IPS DF 6.9 (cell line): ENCODE data around the gene NOL4L.

Experiments
- DNase-seq: peaks from one replicate; pipeline ENCODE4 v3.0.0-alpha.2; 2013; ENCODE audit warnings: low read depth, low spot score
- H3K27ac ChIP-seq: one replicate; pipeline ENCODE4 v1.5.1; 2013; ENCODE audit warnings: low read length, control low read depth
- H3K27me3 ChIP-seq: 2 replicates; pipeline ENCODE4 v1.6.1; 2013; ENCODE audit warnings: mild to moderate bottlenecking, low read length; ENCODE audit not compliant: control insufficient read depth, insufficient read depth
- H3K36me3 ChIP-seq: 2 replicates; pipeline ENCODE4 v1.6.1; 2013; ENCODE audit warnings: low read length; ENCODE audit not compliant: control insufficient read depth, insufficient read depth
- H3K4me1 ChIP-seq: 2 replicates; pipeline ENCODE4 v1.6.1; 2013; ENCODE audit warnings: low read length; ENCODE audit not compliant: control insufficient read depth, insufficient read depth
- H3K4me3 ChIP-seq: 2 replicates; pipeline ENCODE4 v1.5.1; 2013; ENCODE audit warnings: mild to moderate bottlenecking, low read length
- H3K9me3 ChIP-seq: 2 replicates; pipeline ENCODE4 v1.6.1; 2013; ENCODE audit warnings: low read length, inconsistent platforms; ENCODE audit not compliant: control insufficient read depth, insufficient read depth
- WGBS: extraction: QIAGEN DNeasy Blood & Tissue Kit; methylation state at CpG from one replicate; pipeline ENCODE4 v1.1.7; 2013; ENCODE audit warnings: mixed read lengths, missing lambda C conversion rate; ENCODE audit not compliant: insufficient read length, insufficient coverage; 5-methylcytosine and 5-hydroxymethylcytosine counted together

The NOL4L gene

DNA sequence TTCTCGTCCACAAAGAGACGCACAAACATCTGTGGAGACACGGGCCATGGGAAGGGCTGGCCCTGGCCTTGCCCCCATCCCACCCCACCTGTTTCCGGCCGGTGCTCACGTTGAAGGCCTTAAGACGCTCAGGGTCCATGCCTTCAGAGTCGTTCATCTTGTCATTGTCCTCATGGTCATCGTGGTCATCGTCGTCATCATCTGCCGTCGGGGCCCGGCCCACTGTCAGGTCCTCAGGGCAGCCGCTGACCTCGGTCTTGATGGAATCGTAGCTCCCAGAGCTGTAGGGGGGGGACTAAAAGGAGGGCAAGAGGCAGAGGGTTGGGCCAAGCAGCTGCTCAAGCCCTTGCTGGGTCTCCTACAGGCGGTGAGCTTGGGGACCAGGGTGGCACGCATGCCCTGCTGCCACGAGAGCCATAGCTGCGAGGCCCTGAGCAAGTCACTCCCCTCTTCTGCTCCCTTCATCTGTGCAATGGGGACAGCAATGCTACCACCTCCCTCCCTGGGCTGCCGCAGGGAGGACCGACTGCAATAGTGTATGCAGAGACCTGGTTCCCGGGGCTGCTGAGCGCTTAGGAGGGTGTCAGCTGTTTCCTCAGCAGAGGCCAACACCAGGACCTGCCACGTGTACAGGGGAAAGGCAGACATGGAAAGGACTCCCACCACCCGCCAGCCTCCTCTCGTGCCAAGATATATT lies 131.5 kb downstream of the NOL4L start:
- Histone ChIP-seq H3K27ac (no peak overlapping the region), H3K9me3 (no peaks in the 10 kb centered on the region), H3K27me3 (no peaks in the 10 kb centered on the region), H3K4me3 (no peak overlapping the region), H3K36me3 (peaks cover 16% of the 10 kb centered on the region; the same call in 1 of the 2 replicates), H3K4me1 (peaks cover 8% of the 10 kb centered on the region)
- no peak for DNase-seq
- whole genome bisulfite sequencing, result no CpG with 5 or more reads among the region's 28 CpGs

DNA sequence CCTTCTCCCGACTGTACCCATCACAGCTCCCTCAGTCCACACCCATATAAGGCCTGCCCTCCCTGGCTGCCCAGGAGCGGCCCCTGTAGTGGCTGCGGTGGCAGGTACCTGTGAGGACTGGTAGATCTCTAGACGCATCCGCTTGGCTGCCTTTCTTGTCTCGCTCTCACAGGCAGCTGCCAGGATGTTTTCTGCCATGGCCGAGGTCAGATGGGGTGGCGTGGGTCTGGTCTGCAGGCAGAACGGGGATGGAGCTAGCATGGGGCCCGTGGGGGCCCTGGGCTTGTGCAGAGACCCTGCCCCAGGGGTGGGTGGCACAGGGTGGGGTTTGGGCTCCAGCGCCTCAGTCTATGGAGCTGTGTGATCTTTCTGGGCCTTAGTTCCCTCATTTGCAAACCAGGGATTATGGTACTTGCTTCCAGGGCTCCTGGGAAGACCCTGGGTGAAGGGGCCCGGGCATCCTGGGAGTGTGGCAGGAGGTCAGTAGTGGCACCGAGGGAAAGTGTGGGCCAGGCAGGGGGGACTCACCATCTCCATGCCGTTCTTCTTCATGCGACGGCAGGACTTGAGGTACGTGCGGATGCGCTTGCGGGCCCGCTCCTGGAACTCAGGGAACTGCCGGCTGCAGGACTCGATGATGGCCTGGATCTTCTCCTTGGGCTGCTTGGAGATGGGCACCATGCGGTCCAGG lies 132.2 kb downstream of the NOL4L start:
- H3K36me3 ChIP-seq, result peaks cover 16% of the 10 kb centered on the region; the same call in 1 of the 2 replicates
- H3K4me3 ChIP-seq, result no peak overlapping the region
- peaks cover 2% of the 10 kb centered on the region; the same call in 1 of the 2 replicates for H3K4me1 ChIP-seq
- DNase-seq, result no peak
- WGBS, result no CpG with 5 or more reads among the region's 24 CpGs
- H3K27ac ChIP-seq, result no peak overlapping the region
- H3K9me3 ChIP-seq, result no peaks in the 10 kb centered on the region
- H3K27me3 ChIP-seq, result no peaks in the 10 kb centered on the region

DNA sequence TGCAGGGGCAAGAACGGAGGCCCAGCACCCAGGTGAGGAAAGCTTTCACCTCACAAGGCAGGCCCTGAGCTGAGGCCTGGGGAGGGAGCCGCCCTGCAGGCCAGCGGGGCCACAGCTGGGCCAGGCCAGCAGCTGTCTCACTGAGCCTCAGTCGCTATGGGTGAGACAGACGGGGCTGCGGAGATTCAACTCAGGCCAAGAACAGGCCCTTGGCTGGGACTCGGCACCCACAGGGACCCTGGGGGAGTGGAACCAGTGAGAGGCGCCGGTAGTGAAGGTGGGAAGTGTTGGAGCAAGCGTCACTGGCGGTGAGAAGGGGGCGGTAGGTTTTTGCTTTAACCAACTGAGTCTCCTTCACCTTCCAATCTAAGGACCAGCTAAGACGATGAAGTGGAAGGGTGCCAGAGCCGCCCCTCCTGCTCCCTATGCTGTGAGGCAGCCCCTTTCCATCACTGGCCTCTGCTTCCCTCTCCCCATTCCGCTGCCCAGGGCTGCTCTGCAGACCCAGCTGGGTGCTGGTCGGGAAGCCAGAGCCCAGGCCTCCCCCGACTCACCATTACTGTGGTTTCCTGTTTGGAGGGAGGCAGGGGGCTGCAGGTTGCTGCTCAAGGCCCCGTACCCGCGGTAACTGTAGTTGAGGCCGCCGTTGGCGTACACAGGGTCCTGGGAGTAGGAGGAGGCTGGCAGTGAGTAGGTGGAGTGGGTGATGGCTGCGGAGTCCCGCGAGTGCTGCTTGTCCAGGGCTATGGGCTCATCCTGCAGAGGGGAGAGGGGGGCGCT lies 133.3 kb downstream of the NOL4L start:
- no peaks in the 10 kb centered on the region for H3K27me3 ChIP-seq
- H3K27ac ChIP-seq, result no peak overlapping the region
- no peak overlapping the region for H3K4me3 ChIP-seq
- no peaks in the 10 kb centered on the region for H3K9me3 ChIP-seq
- WGBS, result no CpG with 5 or more reads among the region's 27 CpGs
- H3K4me1 ChIP-seq, result no peaks in the 10 kb centered on the region; the same call in 1 of the 2 replicates
- H3K36me3 ChIP-seq, result peaks cover 22% of the 10 kb centered on the region
- DNase-seq, result no peak

DNA sequence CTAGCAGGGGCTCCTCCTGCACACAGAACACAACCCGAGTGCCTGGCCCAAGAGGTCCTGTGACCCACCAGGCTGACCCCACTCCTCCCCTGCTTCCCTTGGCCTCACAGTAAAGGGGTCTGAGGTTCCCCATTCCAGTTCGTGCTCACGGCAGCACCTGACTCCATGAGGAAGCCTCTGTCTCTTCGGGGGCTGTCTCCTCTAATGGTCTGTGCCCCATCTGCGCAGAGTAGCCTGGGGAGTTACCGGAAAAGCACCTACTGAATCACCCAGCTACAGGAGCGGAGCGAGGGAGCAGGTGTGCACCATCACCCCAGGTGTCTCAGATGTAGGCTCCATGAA lies 133.8 kb downstream of the NOL4L start:
- DNase-seq, result no peak
- Histone ChIP-seq H3K36me3 (peaks cover 27% of the 10 kb centered on the region), H3K4me1 (no peaks in the 10 kb centered on the region; the same call in 1 of the 2 replicates), H3K27ac (no peak overlapping the region), H3K27me3 (no peaks in the 10 kb centered on the region), H3K9me3 (no peaks in the 10 kb centered on the region), H3K4me3 (no peak overlapping the region)
- no CpG with 5 or more reads among the region's 8 CpGs for WGBS

DNA sequence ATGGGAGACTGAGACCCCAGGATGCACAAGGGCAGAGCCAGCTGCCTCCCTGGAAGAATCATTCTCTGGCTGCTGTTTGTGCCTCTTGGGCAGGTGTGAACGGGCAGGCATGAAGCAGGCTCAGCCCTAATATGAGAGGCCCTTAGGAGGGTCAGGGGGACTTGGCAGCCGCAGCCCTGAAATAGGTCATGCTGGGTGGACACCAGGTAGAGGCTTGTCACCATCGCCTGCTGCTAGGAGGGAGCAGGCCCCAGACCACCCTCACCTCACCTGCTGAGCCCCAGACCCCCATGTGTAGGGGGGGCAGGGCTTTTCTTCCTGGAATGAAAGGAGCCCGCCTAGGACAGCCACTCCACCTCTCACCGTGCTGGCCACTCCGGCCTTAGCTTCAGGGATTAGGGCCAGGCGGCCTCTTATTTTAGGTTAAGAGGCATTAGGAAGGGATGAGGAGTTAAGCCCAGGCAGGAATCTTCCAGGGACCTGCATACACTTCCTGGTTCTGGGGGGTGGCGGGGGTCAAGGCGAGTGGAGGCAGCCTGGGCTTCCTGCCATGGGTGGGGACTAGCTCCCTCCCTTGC lies 134.6 kb downstream of the NOL4L start:
- no peak for DNase-seq
- H3K4me3 ChIP-seq, result no peak overlapping the region
- H3K4me1 ChIP-seq, result no peaks in the 10 kb centered on the region; the same call in none of the 2 replicates
- peaks cover 28% of the 10 kb centered on the region for H3K36me3 ChIP-seq
- H3K27ac ChIP-seq, result no peak overlapping the region
- no peaks in the 10 kb centered on the region for H3K9me3 ChIP-seq
- H3K27me3 ChIP-seq, result no peaks in the 10 kb centered on the region
- no CpG with 5 or more reads among the region's 9 CpGs for WGBS

DNA sequence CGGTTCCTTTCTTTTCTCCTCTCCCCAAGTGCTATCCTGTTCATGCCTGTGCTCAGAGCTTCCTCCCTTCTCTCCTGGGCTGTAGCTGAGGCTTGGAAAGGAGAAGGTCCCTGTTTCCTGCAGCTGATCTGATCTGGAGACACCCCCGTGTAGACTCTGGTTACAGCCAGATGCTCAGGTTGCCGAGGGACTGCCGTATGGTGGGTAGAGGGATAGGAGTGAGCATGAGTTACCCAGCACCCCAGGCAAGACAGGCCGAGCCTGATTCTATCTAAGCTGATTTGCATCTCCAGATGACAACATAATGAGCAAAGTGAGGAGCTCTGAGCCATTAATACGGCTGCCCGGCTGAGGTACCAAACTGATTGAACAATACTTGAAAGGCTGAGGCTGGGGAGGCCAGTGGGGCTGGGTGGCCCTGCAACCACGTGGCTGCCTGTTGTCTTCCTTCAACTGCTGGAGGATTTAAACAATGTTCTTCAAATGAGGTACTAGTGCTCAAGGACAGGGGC lies 135.2 kb downstream of the NOL4L start:
- H3K4me3 ChIP-seq, result no peak overlapping the region
- H3K4me1 ChIP-seq, result no peaks in the 10 kb centered on the region; the same call in none of the 2 replicates
- WGBS, result no CpG with 5 or more reads among the region's 8 CpGs
- DNase-seq, result no peak
- no peaks in the 10 kb centered on the region for H3K27me3 ChIP-seq
- H3K9me3 ChIP-seq, result no peaks in the 10 kb centered on the region
- H3K36me3 ChIP-seq, result peaks cover 30% of the 10 kb centered on the region
- H3K27ac ChIP-seq, result no peak overlapping the region

DNA sequence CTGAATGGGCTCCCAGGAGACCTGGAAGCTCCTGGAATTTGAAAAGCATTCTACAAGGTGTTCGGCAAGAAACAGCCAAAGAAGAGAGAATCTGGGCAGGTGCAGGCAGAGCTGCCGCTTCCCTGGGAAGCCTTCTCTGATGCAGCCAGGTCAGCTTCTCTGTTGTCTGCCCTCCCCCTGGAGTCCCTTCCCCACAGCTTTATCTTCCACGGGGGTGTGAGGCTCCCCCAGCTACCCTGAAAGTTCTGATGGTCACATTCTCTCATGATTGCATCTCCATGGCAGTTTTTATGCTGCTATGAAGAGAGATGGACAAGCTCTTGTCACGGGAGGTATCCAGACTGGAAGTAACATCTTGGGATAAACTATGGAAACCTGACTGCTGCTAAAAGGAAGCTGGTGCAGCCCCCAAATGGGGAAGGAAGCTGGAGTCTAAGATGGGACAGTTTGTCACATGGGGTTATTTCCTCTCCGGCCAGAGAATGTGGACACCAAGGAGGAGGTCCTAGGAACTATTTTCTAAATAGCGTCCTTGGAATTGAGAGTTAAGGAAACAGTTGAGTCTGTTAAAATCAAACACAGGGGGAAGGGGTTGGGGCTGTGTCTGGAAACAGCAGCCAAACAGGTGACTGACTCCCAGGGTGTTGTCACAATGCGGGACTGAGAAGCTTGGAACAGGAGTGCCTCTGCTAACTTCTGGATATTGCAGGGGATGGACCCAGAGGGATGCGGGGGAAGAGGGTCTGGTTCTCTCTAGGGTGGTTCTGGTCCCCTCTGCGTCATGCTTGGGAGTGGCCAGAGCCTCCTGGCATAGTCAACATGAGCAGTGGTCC lies 135.9 kb downstream of the NOL4L start:
- Histone ChIP-seq H3K27me3 (no peaks in the 10 kb centered on the region), H3K36me3 (peaks cover 30% of the 10 kb centered on the region), H3K4me1 (no peaks in the 10 kb centered on the region; the same call in none of the 2 replicates), H3K4me3 (no peak overlapping the region), H3K27ac (no peak overlapping the region), H3K9me3 (no peaks in the 10 kb centered on the region)
- WGBS, result no CpG with 5 or more reads among the region's 9 CpGs
- DNase-seq, result no peak

DNA sequence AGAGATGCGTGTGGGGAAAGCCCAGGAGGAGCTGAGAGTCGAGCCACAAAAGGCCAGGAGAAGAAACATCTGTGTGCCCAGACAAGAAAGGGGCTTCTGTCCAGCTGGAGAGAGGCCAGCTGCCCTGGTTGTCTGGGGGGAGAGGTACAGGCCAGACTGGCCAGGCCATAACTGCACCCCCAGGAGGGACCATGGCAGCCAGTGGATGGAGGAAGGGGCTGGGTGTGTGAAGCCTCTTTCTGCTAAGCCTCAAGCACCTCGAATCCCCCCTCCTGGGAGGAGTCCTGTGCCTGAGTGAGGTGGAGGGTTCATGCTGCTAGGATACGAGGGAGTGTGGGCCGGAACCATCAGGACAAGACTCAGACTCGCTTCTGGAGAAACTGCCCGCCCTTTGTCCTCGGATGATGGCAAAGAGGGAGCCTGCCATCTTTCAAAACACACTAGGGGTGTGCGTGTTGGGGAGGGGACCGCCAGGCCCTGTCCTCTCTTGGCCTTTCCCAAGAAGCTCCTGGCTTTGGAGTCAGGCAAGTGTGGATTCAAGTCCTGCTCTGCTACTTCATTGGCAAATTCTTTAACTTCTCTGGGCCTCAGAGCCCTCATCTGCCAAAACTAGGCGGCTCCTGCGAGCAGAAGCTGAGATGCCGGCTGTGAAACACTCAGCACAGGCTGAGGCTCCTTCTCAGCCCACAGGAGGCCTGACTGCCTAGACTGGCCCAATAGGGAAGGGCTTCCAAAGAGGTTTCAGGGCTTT lies 136.7 kb downstream of the NOL4L start:
- no peak overlapping the region for H3K4me3 ChIP-seq
- DNase-seq, result no peak
- H3K4me1 ChIP-seq, result no peaks in the 10 kb centered on the region; the same call in none of the 2 replicates
- H3K9me3 ChIP-seq, result no peaks in the 10 kb centered on the region
- peaks cover 30% of the 10 kb centered on the region for H3K36me3 ChIP-seq
- WGBS, result no CpG with 5 or more reads among the region's 13 CpGs
- no peaks in the 10 kb centered on the region for H3K27me3 ChIP-seq
- no peak overlapping the region for H3K27ac ChIP-seq
